Stimulated activated naive CD4-positive, alpha-beta T cell treated with Interleukin-2 at 50 U/mL for 16 hours (primary cell): ENCODE measurements around the gene PCED1B.
"Not testable (repeated sequence)": the region's sequence is repeated elsewhere in the genome, so short reads cannot be mapped to it uniquely, and the experiment has no call there.

Experiments
- DNase-seq: peaks from one replicate; lab custom pipeline; 2025; lab: John Stamatoyannopoulos, UW

PCED1B gene

DNA sequence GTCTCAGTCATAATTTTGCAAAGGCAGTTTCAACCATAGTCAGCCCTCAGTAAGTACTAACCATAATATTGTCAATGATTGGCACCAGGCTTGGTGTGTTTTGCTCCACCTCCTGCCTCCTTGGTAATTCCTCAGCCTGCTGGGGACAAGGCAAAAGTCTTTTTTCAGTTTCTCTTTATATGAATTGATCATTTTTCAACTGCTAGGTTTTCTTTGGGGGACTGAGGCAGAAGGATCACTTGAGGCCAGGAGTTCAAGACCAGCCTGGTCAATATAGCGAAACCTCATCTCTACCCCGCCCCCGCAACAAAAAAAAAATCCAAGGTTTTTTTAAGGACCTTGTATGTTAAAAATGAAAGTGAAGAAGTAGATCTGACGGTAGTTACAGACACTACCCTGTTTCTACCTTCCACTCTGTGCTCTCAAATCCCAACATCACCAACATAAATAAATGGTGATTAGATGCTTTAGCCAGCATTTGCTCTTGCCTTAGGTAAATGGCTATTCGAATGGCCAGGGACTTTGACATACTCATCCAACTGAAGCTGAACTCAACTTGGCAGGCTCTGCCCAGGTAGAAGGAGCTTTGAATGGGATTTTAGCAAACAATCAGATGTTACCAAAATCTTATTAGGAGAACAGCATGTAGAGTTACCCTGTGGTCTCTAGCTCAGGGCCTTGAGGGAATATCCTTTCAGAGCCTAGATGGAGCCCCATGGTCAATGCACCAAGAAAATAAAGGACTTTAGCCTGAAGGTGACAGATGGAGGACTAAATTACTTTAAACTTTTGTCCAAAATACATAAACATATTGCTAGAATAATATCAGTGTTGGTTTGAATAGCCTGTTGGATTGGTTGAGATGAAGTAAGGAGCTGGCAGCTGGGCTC, 127.3 kb downstream of the PCED1B start:
- DNase-seq, result no peak

DNA sequence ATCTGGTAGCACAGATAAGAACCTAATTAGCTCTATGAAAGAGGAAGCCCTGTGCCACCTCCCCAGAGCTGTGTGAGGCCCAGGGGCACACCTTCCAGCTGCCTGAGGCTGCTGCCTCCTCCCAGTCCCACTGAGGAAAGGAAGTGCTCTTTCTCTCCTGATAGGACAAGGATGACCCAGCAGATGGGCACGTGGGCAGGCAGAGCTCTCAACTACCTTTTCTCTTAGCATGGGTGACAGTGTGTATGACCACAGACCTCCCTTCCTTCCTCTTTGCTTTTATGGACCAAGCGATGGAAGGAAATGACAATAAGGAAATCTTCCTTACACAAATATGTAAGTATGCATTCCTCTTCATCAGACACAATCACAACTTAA, 127.9 kb downstream of the PCED1B start:
- peak; percentile 22 for DNase-seq

- no peak for DNase-seq
These were observed 128.4 kb downstream of the PCED1B start for GRCh38 chr12:47207829-47208248.

GRCh38 chr12:47209014-47209413, 129.6 kb downstream of the PCED1B start:
- DNase-seq, result no peak

DNA sequence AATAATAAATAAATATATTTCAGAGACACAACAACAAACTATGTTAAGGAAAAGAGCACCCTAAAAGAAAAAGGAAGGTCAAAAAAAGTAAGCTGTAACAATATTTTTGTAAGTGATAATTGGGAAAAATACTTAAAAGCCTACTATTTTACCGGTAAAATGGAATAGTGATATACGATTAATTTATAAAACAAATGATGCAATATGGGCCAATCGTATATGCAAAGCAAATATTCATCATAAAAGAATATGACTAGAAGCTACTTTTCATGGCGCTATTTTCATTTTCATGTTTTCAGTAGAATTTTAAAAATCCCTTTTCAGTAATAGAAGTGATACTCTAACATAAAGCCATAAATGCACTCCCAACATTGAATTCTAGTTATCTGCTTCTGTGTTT, 131.4 kb downstream of the PCED1B start:
- DNase-seq, result no peak

DNA sequence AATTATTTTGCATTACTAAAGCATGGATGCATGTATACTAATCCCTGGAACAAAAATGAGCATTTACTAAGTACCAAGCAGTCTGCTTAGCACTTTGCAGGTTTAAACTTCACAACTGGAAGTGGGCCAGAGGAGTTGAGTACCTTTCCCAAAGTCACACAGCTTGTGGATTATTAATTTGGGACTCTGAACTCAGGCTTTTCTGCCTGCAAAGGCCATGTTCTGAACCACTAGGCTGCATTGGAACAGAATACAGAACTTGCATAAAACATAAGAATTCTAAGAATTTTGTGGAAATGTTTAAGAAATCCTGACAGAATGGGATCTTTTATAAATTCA, 133.2 kb downstream of the PCED1B start:
- DNase-seq, result no peak

GRCh38 chr12:47213396-47213795, 134.0 kb downstream of the PCED1B start:
- DNase-seq, result no peak

- no peak for DNase-seq
These were observed 134.7 kb downstream of the PCED1B start for GRCh38 chr12:47214001-47214619.

DNA sequence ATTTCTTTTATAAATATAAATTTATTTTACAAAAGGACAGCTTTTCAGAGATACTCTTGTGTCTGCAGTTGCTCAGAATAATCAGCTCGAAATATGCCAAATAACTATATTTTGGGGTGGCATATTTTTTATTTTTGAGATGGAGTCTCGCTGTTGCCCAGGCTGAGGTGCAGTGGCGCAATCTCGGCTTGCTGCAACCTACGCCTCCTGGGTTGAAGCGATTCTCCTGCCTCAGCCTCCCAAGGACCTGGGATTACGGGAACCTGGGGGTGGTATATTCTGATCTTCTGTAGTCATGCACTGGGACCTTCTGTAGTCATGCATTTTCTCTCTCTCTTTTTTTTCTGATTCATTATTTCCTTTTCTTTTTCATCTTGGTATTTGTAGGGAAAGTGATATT, 135.3 kb downstream of the PCED1B start:
- peak; percentile 25 for DNase-seq

- peak; percentile 61 for DNase-seq
These were observed 136.8 kb downstream of the PCED1B start for GRCh38 chr12:47216150-47216677.

- not testable (repeated sequence) for DNase-seq
These were observed 138.1 kb downstream of the PCED1B start for GRCh38 chr12:47217595-47217869.

DNA sequence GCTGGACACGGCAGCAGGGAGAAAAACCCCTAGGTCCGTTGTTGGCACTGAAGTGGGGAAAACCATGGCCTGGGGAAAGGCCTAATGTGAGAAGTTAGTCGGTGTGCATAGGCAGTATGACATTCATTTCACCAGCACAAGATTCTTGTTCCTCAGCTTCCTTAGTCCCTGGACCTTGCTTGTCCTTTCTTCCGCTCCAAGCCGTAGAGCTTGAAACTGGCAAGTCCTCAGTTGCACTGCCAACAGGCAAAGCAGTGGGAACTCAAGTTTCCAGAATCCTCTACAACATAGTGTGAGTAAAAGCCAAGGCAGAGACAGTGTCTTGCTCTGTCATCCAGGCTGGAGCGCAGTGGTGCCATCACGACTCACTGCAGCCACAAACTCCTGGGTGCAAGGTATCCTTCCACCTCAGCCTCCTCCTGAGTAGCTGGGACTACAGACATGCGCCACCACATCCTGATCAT, 138.8 kb downstream of the PCED1B start:
- DNase-seq, result peak; percentile 32

DNA sequence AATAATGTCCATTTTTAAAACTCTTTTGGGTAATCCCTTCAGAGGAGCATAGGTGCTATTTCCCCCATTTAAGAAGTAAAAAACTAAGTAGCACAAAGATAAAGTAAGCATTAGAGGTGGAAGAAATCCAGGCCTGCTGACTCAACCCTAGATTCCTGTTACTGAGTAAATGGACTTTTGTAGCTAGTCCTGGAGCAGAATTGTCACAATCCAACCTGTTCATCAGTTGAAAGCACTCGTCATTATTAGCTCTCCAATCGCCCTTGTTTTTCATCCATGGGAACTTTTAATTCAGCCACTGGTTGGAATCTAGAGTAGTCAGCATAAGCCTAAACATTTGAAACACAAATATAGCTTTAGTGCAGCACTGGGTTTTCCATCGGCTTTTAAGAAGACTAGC, 139.8 kb downstream of the PCED1B start:
- no peak for DNase-seq

- no peak for DNase-seq
These were observed 142.0 kb downstream of the PCED1B start for GRCh38 chr12:47221256-47222023.

GRCh38 chr12:47222520-47223030, 143.2 kb downstream of the PCED1B start:
- no peak for DNase-seq

GRCh38 chr12:47223031-47223847, 143.8 kb downstream of the PCED1B start:
- no peak for DNase-seq

GRCh38 chr12:47223848-47224213, 144.4 kb downstream of the PCED1B start:
- DNase-seq, result no peak

GRCh38 chr12:47224563-47225133, 145.2 kb downstream of the PCED1B start:
- no peak for DNase-seq

- no peak for DNase-seq
These were observed 145.9 kb downstream of the PCED1B start for GRCh38 chr12:47225356-47225755.

GRCh38 chr12:47226199-47226598, 146.8 kb downstream of the PCED1B start:
- DNase-seq, result no peak

GRCh38 chr12:47228802-47229201, 149.4 kb downstream of the PCED1B start:
- DNase-seq, result no peak
